Ectodermal cell (in vitro differentiated cells): ENCODE data around the gene STK25.

Experiments
- H3K27ac ChIP-seq: 2 replicates; pipeline ENCODE4 v1.7.0; 2013; ENCODE audit warnings: mild to moderate bottlenecking, low read depth, low read length; ENCODE audit not compliant: insufficient read depth, poor library complexity, severe bottlenecking
- H3K27me3 ChIP-seq: 2 replicates; pipeline ENCODE4 v1.7.0; 2013; ENCODE audit warnings: mild to moderate bottlenecking, low read length; ENCODE audit not compliant: insufficient read depth, control insufficient read depth, poor library complexity, severe bottlenecking
- H3K36me3 ChIP-seq: one replicate; pipeline ENCODE4 v1.7.0; 2013; ENCODE audit warnings: low read length; ENCODE audit not compliant: control insufficient read depth, insufficient read depth
- H3K4me1 ChIP-seq: one replicate; pipeline ENCODE4 v1.7.0; 2013; ENCODE audit warnings: low read length; ENCODE audit not compliant: control insufficient read depth, insufficient read depth
- H3K4me3 ChIP-seq: 2 replicates; pipeline ENCODE4 v1.7.0; 2013; ENCODE audit warnings: low read depth, low read length, control low read depth; ENCODE audit not compliant: insufficient read depth
- H3K9me3 ChIP-seq: 2 replicates; pipeline ENCODE4 v1.7.0; 2013; ENCODE audit warnings: mild to moderate bottlenecking, low read length, moderate library complexity; ENCODE audit not compliant: control insufficient read depth
- WGBS, 2 experiments: methylation state at CpG; one replicate each; pipeline ENCODE4 v1.1.7; 2013; ENCODE audit warnings: missing lambda C conversion rate in 2 of 2; 5-methylcytosine and 5-hydroxymethylcytosine counted together

Gene STK25

DNA sequence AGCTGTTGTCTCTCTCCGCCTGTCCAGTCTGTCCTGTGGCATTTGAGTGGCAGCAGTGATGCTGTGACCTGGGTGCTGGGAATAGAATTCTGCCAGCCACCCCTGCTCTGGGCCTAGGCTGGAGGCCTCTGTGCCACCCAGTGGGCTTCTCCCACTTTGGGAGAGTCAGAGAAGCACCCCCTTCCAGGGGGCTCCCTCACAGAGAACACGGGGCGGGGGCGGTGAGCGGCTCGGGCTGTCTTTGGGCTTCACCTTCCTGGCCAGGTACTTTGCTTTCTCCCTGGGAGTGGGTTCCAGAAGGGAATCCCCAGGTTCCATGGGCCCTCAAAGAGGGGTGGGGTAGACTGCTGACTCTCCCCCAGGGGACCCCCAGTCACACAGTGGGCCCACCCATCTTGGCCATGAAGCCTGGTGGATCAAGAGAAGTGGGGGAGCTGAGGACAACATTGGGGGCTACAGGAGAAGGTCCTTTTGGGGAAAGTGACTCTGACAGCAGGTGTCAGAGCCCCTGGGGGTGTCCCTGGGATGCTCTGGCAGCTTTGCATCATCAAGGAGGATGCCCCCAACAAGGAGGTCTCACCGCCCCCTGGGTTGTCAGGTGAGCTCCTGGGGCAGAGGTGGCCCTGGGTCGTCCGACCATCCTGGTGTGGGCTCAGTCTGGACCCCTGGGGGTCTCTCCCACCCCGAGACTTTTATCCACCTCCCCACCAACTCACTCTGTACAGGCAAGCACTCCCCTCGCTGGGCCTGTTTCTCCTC is 31.4 kb upstream of the STK25 start:
- Histone ChIP-seq H3K36me3 (no peaks in the 10 kb centered on the region), H3K27me3 (peaks cover 37% of the 10 kb centered on the region), H3K27ac (no peak overlapping the region), H3K4me1 (peaks cover 4% of the 10 kb centered on the region), H3K4me3 (no peak overlapping the region), H3K9me3 (no peaks in the 10 kb centered on the region)
- 92 to 94% methylated on average over 11 of the region's 11 CpGs for WGBS, 2 experiments

DNA sequence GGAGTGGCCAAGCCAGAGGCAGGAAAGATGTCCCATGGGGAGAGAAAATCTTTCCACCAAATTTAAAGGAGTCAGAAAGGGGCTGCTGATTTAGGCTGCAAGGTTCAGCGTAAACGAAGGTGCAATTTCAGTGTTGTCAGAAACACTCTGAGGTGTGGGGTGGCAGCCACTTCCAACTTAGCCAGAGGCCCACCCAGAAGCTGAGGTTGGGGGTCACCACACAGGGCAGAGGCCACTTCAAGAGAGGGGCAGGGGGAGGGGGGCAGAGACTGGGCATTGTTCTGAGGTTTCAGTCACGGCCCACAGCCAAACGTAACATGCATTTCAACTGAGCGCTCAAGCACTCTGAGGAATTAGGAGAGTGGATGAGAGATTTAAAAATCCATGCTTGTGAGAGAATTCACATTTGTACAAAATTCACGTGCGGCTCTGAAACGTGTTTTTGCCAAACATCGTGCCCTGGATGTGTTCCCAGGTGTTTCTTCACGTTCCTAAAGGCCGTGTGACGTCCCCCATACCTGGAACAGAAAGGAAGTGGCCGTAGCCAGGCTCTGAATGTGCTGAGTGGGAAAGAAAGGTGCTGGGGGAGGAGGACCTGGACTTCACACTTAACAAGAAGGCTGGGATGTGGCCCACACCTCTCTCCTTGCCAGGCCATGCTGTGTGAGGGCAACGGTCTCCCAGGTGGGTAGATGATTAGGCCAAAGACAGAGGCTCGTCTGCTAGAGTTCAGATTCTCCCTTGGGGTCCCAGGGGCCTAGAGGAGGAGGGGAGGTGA is 30.6 kb upstream of the STK25 start:
- Histone ChIP-seq H3K36me3 (no peaks in the 10 kb centered on the region), H3K4me3 (no peak overlapping the region), H3K4me1 (peaks cover 4% of the 10 kb centered on the region), H3K27ac (no peak overlapping the region), H3K9me3 (no peaks in the 10 kb centered on the region), H3K27me3 (peaks cover 37% of the 10 kb centered on the region)
- 88 to 89% methylated on average over 15 of the region's 15 CpGs for WGBS, 2 experiments

DNA sequence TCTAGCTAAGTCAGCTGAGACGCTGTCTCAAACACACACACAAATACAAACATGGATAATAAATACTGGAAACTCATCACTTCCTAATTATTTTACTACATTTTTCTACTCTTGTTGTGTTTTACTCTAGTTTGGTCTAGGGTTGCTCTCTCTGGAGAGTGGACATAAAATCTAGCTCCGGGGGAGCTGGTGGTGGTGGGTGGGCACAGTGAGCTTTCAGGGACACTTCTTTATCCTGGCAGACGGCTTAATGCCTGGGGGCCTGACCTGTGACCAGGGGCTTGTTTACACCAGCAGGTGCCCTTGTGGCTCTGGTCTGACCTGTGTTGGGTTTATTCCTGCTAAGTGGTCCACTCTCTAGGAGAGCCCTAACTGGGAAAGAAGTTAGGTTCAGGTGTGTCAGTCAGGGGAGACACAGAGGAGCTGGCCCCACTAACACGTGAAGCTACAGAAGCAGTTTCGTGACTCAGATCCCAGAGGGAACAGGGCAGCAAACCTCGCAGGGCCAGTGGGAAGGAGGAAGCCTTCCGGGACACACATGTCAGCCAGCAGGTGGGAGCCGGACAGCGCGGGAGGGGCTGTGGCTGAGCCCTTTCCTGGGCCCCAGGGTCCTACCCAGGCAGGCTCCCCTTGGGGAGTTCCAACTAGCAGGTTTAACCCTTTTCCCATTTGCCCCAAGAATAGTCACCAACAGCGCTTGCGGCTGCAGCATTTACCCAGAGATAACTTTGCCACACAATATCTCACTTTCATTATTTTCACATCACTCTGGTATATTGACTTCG is 27.7 kb upstream of the STK25 start:
- peaks cover 4% of the 10 kb centered on the region for H3K4me1 ChIP-seq
- H3K27ac ChIP-seq, result no peak overlapping the region
- WGBS, 2 experiments, result 83 to 85% methylated on average over 13 of the region's 13 CpGs
- no peaks in the 10 kb centered on the region for H3K9me3 ChIP-seq
- no peak overlapping the region for H3K4me3 ChIP-seq
- peaks cover 13% of the 10 kb centered on the region for H3K27me3 ChIP-seq
- H3K36me3 ChIP-seq, result no peaks in the 10 kb centered on the region

DNA sequence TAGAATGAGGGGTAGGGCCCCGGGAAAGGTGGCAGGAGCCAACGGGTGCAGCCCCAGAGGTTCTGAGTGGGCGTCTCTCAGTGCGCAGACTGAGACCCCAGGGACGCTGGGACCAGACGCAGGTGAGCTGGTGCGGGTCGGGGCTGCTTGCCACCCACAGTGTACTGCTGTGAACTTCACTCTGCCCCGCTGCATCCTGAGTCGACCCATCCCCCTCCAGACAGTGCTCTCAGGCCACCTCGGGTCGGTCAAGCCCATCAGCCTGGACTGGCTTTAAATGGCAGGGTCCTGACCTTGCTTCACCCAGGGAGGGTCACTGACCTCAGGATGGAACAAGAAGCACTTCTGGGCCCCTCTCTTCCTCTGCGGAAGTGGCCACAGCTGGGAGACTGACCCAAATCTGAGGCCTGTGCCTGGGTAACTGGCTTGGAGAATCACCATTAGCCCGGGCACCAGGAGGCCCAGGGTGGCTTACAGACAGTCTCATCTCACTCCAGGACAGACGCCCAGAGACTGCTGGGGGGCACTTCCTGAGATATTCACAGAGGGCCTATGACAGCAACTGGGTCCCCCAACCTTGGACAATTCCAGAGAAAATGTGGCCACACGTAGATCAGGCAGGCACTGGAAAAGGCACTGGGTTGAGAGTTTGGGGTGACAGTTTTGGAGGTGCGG is 26.5 kb upstream of the STK25 start:
- Histone ChIP-seq H3K4me1 (peaks cover 4% of the 10 kb centered on the region), H3K27ac (no peak overlapping the region), H3K4me3 (no peak overlapping the region), H3K9me3 (no peaks in the 10 kb centered on the region), H3K36me3 (no peaks in the 10 kb centered on the region), H3K27me3 (peaks cover 1% of the 10 kb centered on the region)
- 90% methylated on average over 17 of the region's 17 CpGs for WGBS, 2 experiments

DNA sequence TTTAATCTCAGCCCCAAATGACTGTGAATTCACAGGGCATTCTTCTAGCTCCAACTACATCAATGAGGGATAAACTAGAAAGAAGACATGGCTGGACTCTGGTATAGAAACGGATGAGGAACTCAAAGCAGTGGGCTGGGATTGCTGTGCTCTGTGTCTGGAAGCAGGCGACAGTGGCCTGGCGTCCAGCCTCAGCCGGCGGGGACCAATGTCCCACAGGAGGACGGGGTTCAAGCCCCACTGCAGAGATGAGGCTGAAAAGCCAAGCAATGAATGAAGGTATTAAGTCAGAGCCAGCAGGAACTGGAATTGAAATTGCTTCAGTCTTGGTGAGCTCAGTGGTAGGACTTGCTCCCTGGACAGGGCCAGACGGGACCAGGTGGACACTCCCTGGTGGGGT is 25.9 kb upstream of the STK25 start:
- Histone ChIP-seq H3K4me1 (peaks cover 4% of the 10 kb centered on the region), H3K27me3 (no peaks in the 10 kb centered on the region), H3K27ac (no peak overlapping the region), H3K9me3 (no peaks in the 10 kb centered on the region), H3K36me3 (no peaks in the 10 kb centered on the region), H3K4me3 (no peak overlapping the region)
- 91 to 92% methylated on average over 7 of the region's 7 CpGs for WGBS, 2 experiments

DNA sequence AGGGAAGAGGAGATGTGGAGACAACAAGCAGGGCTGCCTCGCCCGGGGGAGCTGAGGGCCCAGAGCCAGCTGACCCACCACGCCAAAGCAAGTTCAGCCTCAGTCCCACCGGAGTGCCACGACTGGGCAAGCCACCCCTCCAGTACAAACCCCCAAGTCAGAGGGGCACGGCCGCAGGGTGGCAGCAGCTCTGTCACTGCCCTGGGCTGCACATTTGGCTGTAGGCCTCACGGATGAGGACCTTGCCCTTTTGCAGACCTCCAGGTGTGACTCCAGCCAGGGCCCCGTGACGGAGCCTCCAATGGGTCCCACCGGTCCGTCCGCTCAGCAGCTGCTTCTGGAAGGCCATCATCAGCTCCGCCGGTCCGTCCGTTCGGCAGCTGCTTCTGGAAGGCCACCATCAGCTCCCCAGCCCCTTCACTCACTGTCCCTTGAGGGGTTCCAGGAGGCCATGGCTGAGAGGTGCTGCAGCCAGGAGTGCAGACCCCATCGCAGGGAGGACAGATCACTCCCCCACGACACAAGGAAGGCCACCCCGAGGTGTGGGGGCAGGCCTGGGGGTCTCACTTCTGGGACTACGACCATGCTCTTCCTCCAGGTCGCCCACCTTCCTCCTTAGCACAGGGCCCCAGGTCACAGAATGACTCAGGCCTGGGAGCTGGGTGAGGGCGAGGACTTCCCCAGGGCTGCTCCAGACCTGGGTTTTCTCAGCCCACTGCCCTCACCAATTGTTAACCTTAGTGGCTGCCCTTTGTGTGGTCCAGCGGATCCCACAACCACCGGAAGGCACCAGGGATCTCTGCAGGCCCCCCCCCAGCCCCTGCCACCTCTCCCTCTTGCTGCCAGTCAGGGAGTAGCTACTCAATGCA is 24.6 kb upstream of the STK25 start:
- Histone ChIP-seq H3K4me1 (peaks cover 4% of the 10 kb centered on the region), H3K4me3 (no peak overlapping the region), H3K36me3 (no peaks in the 10 kb centered on the region), H3K27ac (no peak overlapping the region), H3K9me3 (no peaks in the 10 kb centered on the region), H3K27me3 (no peaks in the 10 kb centered on the region)
- WGBS, 2 experiments, result 91 to 94% methylated on average over 26 of the region's 26 CpGs

DNA sequence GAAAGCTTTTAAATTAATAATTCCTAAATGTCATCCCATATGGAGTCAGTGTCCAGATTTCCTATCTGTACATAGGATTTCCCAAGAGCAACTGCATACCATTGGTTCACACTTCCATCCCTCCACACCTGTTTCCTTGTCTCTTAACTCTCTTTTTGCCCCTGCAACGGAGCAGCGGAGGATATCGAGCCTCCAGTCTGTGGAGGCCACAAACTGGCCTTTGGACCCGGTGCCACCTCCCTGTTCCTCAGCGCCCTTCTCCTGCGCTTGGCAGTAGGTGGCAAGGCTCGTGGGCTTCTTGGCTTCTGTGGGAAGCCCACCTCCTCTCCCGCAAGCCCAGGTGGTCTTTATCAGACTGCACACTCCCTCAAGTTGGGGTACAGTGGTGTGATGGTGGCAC is 23.8 kb upstream of the STK25 start:
- Histone ChIP-seq H3K36me3 (no peaks in the 10 kb centered on the region), H3K9me3 (no peaks in the 10 kb centered on the region), H3K27me3 (no peaks in the 10 kb centered on the region), H3K27ac (no peak overlapping the region), H3K4me3 (no peak overlapping the region), H3K4me1 (peaks cover 4% of the 10 kb centered on the region)
- 94 to 95% methylated on average over 8 of the region's 8 CpGs for WGBS, 2 experiments

DNA sequence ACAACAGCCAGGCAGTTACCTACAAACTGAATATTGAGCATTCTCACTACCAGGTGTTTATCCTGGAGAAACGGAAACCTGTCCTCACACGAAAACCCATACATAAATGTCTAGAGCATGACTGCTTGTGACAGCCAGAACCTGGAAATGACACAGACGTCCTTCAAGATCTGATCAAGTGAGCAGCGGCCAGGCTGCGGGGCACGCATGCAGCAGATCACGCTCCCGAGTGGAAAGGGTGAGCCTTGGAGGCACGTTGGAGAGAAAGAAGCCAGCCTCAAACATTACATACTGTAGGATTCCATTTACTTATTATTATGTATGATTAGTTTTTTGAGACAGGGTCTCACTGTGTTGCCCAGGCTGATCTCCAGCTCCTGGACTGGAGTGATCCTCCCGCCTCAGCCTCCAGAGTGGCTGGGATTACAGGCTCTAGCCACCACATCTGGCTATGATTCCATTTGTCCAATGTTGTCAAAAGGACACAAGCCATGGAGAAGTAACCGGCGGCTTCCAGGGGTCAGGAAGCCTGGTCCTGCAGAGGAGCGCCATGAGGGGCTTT is 22.9 kb upstream of the STK25 start:
- 95% methylated on average over 12 of the region's 13 CpGs for WGBS, 2 experiments
- peaks cover 4% of the 10 kb centered on the region for H3K4me1 ChIP-seq
- no peaks in the 10 kb centered on the region for H3K36me3 ChIP-seq
- no peak overlapping the region for H3K4me3 ChIP-seq
- H3K27me3 ChIP-seq, result no peaks in the 10 kb centered on the region
- H3K27ac ChIP-seq, result no peak overlapping the region
- no peaks in the 10 kb centered on the region for H3K9me3 ChIP-seq

DNA sequence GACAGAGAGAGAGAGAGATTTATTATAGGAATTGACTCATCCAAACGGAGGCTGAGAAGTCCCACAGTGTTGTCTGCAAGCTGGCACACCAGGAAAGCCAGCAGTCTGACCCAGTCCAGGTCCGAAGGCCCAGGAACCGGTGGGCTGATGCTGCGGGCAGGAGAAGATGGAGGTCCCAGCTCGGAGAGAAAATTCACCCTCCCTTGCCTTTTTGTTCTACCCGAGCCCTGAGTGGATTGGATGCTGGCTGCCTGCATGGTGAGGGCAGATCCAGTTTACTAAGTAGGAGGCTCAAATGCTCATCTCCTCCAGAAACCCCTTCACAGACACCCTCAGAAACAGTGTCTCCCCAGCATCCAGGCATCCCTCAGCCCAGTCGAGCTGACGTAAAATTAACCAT is 22.2 kb upstream of the STK25 start:
- Histone ChIP-seq H3K27me3 (no peaks in the 10 kb centered on the region), H3K4me3 (no peak overlapping the region), H3K9me3 (no peaks in the 10 kb centered on the region), H3K27ac (no peak overlapping the region), H3K36me3 (no peaks in the 10 kb centered on the region), H3K4me1 (no peaks in the 10 kb centered on the region)
- WGBS, 2 experiments, result 87 to 89% methylated on average over 8 of the region's 8 CpGs
